H1 (cell line): Measurements from ENCODE around the gene MAN1A2. TPM values are rescaled to one million over a fixed set of nuclear protein-coding genes. Genes with fewer than 3 reads are reported as not detected.

ENCODE experiments used
- CTCF ChIA-PET: fragments of 300-600 bp; sonication (Branson Sonifier 250); formaldehyde crosslinking; loops from one replicate; lab custom pipeline; 2021; ENCODE audit not compliant: partially characterized antibody; lab: Charles Lee
- POLR2A ChIA-PET: fragments of 300-600 bp; sonication (Branson Sonifier 250); formaldehyde crosslinking; loops from one replicate; lab custom pipeline; 2021; ENCODE audit warnings: inconsistent platforms; ENCODE audit not compliant: partially characterized antibody; lab: Charles Lee
- DNase-seq, 2 experiments: peaks; one replicate each; pipeline versions ENCODE4 v3.0.0 to v3.0.0-alpha.2; 2010 to 2022; ENCODE audit warnings: low spot score in 2 of 2, low read depth in 1 of 2, mixed read lengths in 1 of 2
- FAIRE-seq: peaks from 2 replicates; lab custom pipeline; 2011; peaks lifted over from hg19 to GRCh38; lab: Jason Lieb, UNC
- H2AFZ ChIP-seq: 2 replicates; pipeline ENCODE4 v1.8.1; 2012; ENCODE audit warnings: low read length, inconsistent platforms
- H2AK5ac ChIP-seq: 2 replicates; pipeline ENCODE4 v1.6.1; 2013; ENCODE audit warnings: low read depth, low read length
- H2BK120ac ChIP-seq: replicated peaks from 2 replicates; pipeline ENCODE3; 2013; ENCODE audit warnings: low read depth, low read length, inconsistent platforms
- H2BK12ac ChIP-seq: 2 replicates; pipeline ENCODE4 v1.6.1; 2013; ENCODE audit warnings: low read depth, low read length
- H2BK15ac ChIP-seq: 2 replicates; pipeline ENCODE4 v1.6.1; 2013; ENCODE audit warnings: low read length
- H2BK20ac ChIP-seq: 2 replicates; pipeline ENCODE4 v1.6.1; 2013; ENCODE audit warnings: low read length
- H2BK5ac ChIP-seq: 2 replicates; pipeline ENCODE4 v1.6.1; 2013; ENCODE audit warnings: low read depth, low read length
- H3K14ac ChIP-seq: 2 replicates; pipeline ENCODE4 v1.6.1; 2013; ENCODE audit warnings: inconsistent platforms; ENCODE audit not compliant: insufficient read length
- H3K18ac ChIP-seq: 2 replicates; pipeline ENCODE4 v1.6.1; 2013; ENCODE audit warnings: low read length; ENCODE audit errors: extremely low read depth
- H3K23ac ChIP-seq: 2 replicates; pipeline ENCODE4 v1.6.1; 2013; ENCODE audit warnings: inconsistent platforms; ENCODE audit not compliant: insufficient read length
- H3K23me2 ChIP-seq: 2 replicates; pipeline ENCODE4 v1.6.1; 2013; ENCODE audit warnings: low read depth, low read length
- H3K27ac ChIP-seq: 2 replicates; pipeline ENCODE4 v1.6.1; 2011; ENCODE audit warnings: low read depth, low read length, inconsistent platforms
- H3K27me3 ChIP-seq, 4 experiments: replicated peaks in 1 of 4; 1 replicate in 1 of 4; 2 replicates in 3 of 4; pipeline versions ENCODE4 v1.6.1 to v1.8.1; 2011 to 2013; ENCODE audit warnings: low read length in 3 of 4, mild to moderate bottlenecking in 3 of 4, inconsistent platforms in 2 of 4, mixed read lengths in 2 of 4, moderate library complexity in 1 of 4; ENCODE audit not compliant: control insufficient read depth in 3 of 4, insufficient read depth in 3 of 4; ENCODE audit errors: extremely low read depth in 1 of 4
- H3K36me3 ChIP-seq, 4 experiments: 2 replicates each; pipeline versions ENCODE4 v1.6.1 to v1.8.1; 2011 to 2013; ENCODE audit warnings: mild to moderate bottlenecking in 4 of 4, low read length in 3 of 4, moderate library complexity in 2 of 4, control low read depth in 1 of 4, inconsistent platforms in 1 of 4; ENCODE audit not compliant: insufficient read depth in 4 of 4, control insufficient read depth in 2 of 4
- H3K4ac ChIP-seq: replicated peaks from 2 replicates; pipeline ENCODE3; 2013; ENCODE audit warnings: low read length, low read depth, mixed read lengths, inconsistent platforms; ENCODE audit not compliant: insufficient read length
- H3K4me1 ChIP-seq, 4 experiments: replicated peaks in 1 of 4; 1 replicate in 1 of 4; 2 replicates in 3 of 4; pipeline versions ENCODE4 v1.6.1 to v1.8.1; 2011 to 2013; ENCODE audit warnings: low read length in 3 of 4, inconsistent platforms in 2 of 4, mixed read lengths in 1 of 4; ENCODE audit not compliant: insufficient read depth in 4 of 4, control insufficient read depth in 3 of 4
- H3K4me2 ChIP-seq, 2 experiments: 2 replicates each; pipeline versions ENCODE4 v1.6.1 to v1.8.1; 2011 to 2013; ENCODE audit warnings: low read depth in 2 of 2, low read length in 2 of 2, control low read depth in 1 of 2, inconsistent platforms in 1 of 2, mild to moderate bottlenecking in 1 of 2; ENCODE audit not compliant: insufficient read depth in 1 of 2
- H3K4me3 ChIP-seq, 4 experiments: fragments of 200-600, 300-600 bp in 1 of 4; sonication (generic), shearing (Covaris generic), sonication (Bioruptor Twin) in 1 of 4; 2 replicates each; pipeline versions ENCODE4 v1.5.1 to v1.8.1; 2011 to 2016; ENCODE audit warnings: low read length in 4 of 4, low read depth in 3 of 4, control low read depth in 2 of 4, inconsistent platforms in 2 of 4, mild to moderate bottlenecking in 2 of 4, mixed read lengths in 1 of 4, moderate library complexity in 1 of 4; ENCODE audit not compliant: insufficient read depth in 2 of 4; ENCODE audit errors: extremely low read depth in 1 of 4
- H3K56ac ChIP-seq: replicated peaks from 2 replicates; pipeline ENCODE3; 2013; ENCODE audit warnings: low read depth, mild to moderate bottlenecking, mixed read lengths, low read length, inconsistent platforms; ENCODE audit not compliant: insufficient read length
- H3K79me1 ChIP-seq: 2 replicates; pipeline ENCODE4 v1.6.1; 2013; ENCODE audit warnings: low read depth, low read length, control low read depth
- H3K79me2 ChIP-seq, 2 experiments: 2 replicates each; pipeline versions ENCODE4 v1.6.1 to v1.8.1; 2012 to 2013; ENCODE audit warnings: low read length in 2 of 2, mild to moderate bottlenecking in 2 of 2, inconsistent platforms in 1 of 2; ENCODE audit not compliant: insufficient read depth in 2 of 2, control insufficient read depth in 1 of 2
- H3K9ac ChIP-seq, 4 experiments: replicated peaks in 1 of 4; 1 replicate in 1 of 4; 2 replicates in 3 of 4; pipeline versions ENCODE4 v1.6.1 to v1.8.1; 2011 to 2013; ENCODE audit warnings: low read depth in 3 of 4, low read length in 3 of 4, control low read depth in 2 of 4, mild to moderate bottlenecking in 2 of 4, moderate library complexity in 2 of 4, inconsistent platforms in 1 of 4; ENCODE audit errors: extremely low read depth in 1 of 4
- H3K9me3 ChIP-seq, 2 experiments: 2 replicates each; pipeline versions ENCODE4 v1.6.1 to v1.8.1; 2012 to 2013; ENCODE audit warnings: mild to moderate bottlenecking in 2 of 2, moderate library complexity in 2 of 2, control low read depth in 1 of 2, inconsistent platforms in 1 of 2, low read depth in 1 of 2, low read length in 1 of 2, mixed read lengths in 1 of 2; ENCODE audit not compliant: insufficient read depth in 2 of 2
- H4K20me1 ChIP-seq, 2 experiments: replicated peaks in 1 of 2; 2 replicates each; pipeline versions ENCODE3 to v1.8.1; 2011 to 2013; ENCODE audit warnings: inconsistent platforms in 2 of 2, low read length in 2 of 2, mild to moderate bottlenecking in 1 of 2; ENCODE audit not compliant: insufficient read depth in 2 of 2, control insufficient read depth in 1 of 2
- H4K5ac ChIP-seq: 2 replicates; pipeline ENCODE4 v1.6.1; 2013; ENCODE audit warnings: low read length, low read depth, mixed read lengths, inconsistent platforms; ENCODE audit not compliant: insufficient read length
- H4K8ac ChIP-seq: 2 replicates; pipeline ENCODE4 v1.8.0; 2013; ENCODE audit warnings: mild to moderate bottlenecking, moderate library complexity, low read length, inconsistent platforms; ENCODE audit not compliant: insufficient read depth; ENCODE audit errors: extremely low read depth
- H4K91ac ChIP-seq: replicated peaks from 2 replicates; pipeline ENCODE3; 2013; ENCODE audit warnings: low read length, mixed read lengths, inconsistent platforms; ENCODE audit not compliant: insufficient read length
- CEBPB ChIP-seq: IDR thresholded peaks from 2 replicates; pipeline ENCODE4 v1.6.1; 2012; ENCODE audit warnings: low read depth, low read length
- YY1 ChIP-seq: IDR thresholded peaks from 2 replicates; pipeline ENCODE4 v1.6.1; 2011; ENCODE audit warnings: low read depth, mild to moderate bottlenecking, low read length
- WGBS, 2 experiments: shearing (Covaris generic) in 1 of 2; methylation state at CpG; one replicate each; pipeline versions ENCODE4 v1.1.6 to v1.1.7; 2013 to 2015; ENCODE audit warnings: low lambda C conversion rate in 2 of 2, mixed read lengths in 2 of 2, inconsistent platforms in 1 of 2, low coverage in 1 of 2, missing lambda C conversion rate in 1 of 2; ENCODE audit not compliant: insufficient replicate concordance in 2 of 2, insufficient coverage in 1 of 2, insufficient read length in 1 of 2; ENCODE audit errors: extremely low coverage in 1 of 2, missing lambda C conversion rate in 1 of 2; 5-methylcytosine and 5-hydroxymethylcytosine counted together
- polyA plus RNA-seq, 7 experiments: library from polyadenylated mRNA; depleted of rRNA in 3 of 7; stranded (reverse) in 5 of 7; unstranded in 2 of 7; fragments of >200 nt in 5 of 7; fragments of 200-250 nt in 2 of 7; gene quantifications; 1 replicate in 5 of 7; 2 replicates in 1 of 7; 4 replicates in 1 of 7; pipeline versions ENCODE4 v1.2.1 to v1.2.3, GENCODE V29; 2011 to 2013; ENCODE audit warnings: missing spikeins in 2 of 7, mixed read lengths in 2 of 7
- total RNA-seq: library from RNA; stranded (reverse); fragmentation: NEBNext Ultra II Directional; extraction: Animal tissue kit (Norgen Biotek cat#: 25700); gene quantifications from 2 replicates; pipeline ENCODE4 v1.2.1, GENCODE V29; 2021

MAN1A2 gene
- total and polyA plus RNA-seq, 2 of the 8 experiments (the other 6 are each of a cell fraction or from before 2014, with no cell fraction given) = 5.5 to 18.8 TPM

DNA sequence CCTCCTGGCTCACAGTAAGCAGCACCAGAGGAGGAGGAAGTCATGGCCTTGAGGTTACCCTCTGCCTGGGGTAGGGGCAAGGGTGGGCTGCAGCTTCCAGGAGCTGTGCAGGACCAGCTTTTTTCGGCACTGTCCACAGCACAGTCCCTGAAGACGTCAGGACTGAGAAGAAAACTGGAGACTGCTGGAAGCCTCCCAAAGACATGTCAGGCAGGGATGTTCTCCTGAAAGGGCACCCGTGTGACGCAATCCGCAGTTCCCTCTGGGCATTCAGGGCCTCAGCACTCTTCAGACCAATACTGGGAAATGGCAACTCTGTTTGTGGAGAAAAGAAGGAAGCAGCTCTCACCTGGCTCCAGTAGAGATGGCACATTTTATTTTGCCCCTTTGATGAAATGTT is 173.8 kb downstream of the MAN1A2 start:
- H3K9ac ChIP-seq = no peak overlapping the region
- no peaks in the 10 kb centered on the region for H3K79me2 ChIP-seq
- no peak overlapping the region for H4K91ac ChIP-seq
- no peak overlapping the region for H2BK15ac ChIP-seq
- no peak overlapping the region for H3K4me3 ChIP-seq
- H3K18ac ChIP-seq = no peak overlapping the region; the same call in 1 of the 2 replicates
- no peak for DNase-seq
- no peaks in the 10 kb centered on the region for H3K79me1 ChIP-seq
- no peaks in the 10 kb centered on the region for H3K23me2 ChIP-seq
- no peak overlapping the region for H3K27ac ChIP-seq
- H4K5ac ChIP-seq = no peak overlapping the region
- no peak overlapping the region for H3K14ac ChIP-seq
- no peak overlapping the region for H4K8ac ChIP-seq
- H2BK5ac ChIP-seq = no peak overlapping the region
- H3K4me1 ChIP-seq = no peaks in the 10 kb centered on the region
- no peak overlapping the region for H3K56ac ChIP-seq
- FAIRE-seq = no peak
- no peak overlapping the region; the same call in 1 of the 2 replicates for H2AFZ ChIP-seq
- no peaks in the 10 kb centered on the region for H4K20me1 ChIP-seq
- H3K27me3 ChIP-seq = no peaks in the 10 kb centered on the region
- H2BK20ac ChIP-seq = no peak overlapping the region
- WGBS, 2 experiments = 90% methylated on average over 5 of the region's 5 CpGs; no CpG with 5 or more reads in 1 of the 2 experiments
- H2AK5ac ChIP-seq = no peak overlapping the region
- ChIA-PET POLR2A (no interaction called here), CTCF (interaction anchor here (0.7 to 5.4 kb wide), 14 partner anchors 9 to 358 kb away, joined by 3 to 27 read pairs (median 4); no protein-coding TSS in a partner anchor)
- H2BK120ac ChIP-seq = no peak overlapping the region
- TF ChIP-seq YY1 = no peak
- TF ChIP-seq CEBPB = peak; percentile 57; the same call in 1 of the 2 replicates
- H2BK12ac ChIP-seq = no peak overlapping the region
- no peak overlapping the region for H3K4ac ChIP-seq
- no peaks in the 10 kb centered on the region for H3K9me3 ChIP-seq
- H3K36me3 ChIP-seq = no peaks in the 10 kb centered on the region
- H3K4me2 ChIP-seq = no peak overlapping the region
- no peak overlapping the region for H3K23ac ChIP-seq
